CD4-positive, alpha-beta T cell treated with Interleukin-15 for 4 hours (primary cell): Measurements from ENCODE around the gene TBC1D25.

Experiments used
- DNase-seq: peaks from one replicate; pipeline ENCODE4 v3.0.0-alpha.2; 2020; ENCODE audit warnings: low spot score

Gene TBC1D25

GRCh38 chrX:48560681-48561080 is 21.2 kb downstream of the TBC1D25 start:
- no peak for DNase-seq

GRCh38 chrX:48569958-48570357 is 30.4 kb downstream of the TBC1D25 start:
- no peak for DNase-seq

GRCh38 chrX:48573690-48574269 is 34.3 kb downstream of the TBC1D25 start:
- no peak for DNase-seq

- DNase-seq, result peak; percentile 95
Measured at GRCh38 chrX:48574270-48575266, 35.1 kb downstream of the TBC1D25 start, which contains the start of gene RBM3. Gene RBM3 (plus strand): TSS chrX:48574484. CDS start chrX:48575181, 697 bp downstream.

- no peak for DNase-seq
Measured at GRCh38 chrX:48575642-48576041, 36.1 kb downstream of the TBC1D25 start.

- DNase-seq, result no peak
Measured at GRCh38 chrX:48576108-48576507, 36.6 kb downstream of the TBC1D25 start.

GRCh38 chrX:48578661-48579128 is 39.2 kb downstream of the TBC1D25 start:
- DNase-seq, result no peak

- DNase-seq, result no peak
Measured at GRCh38 chrX:48579259-48579658, 39.7 kb downstream of the TBC1D25 start.

- DNase-seq, result no peak
Measured at GRCh38 chrX:48580662-48581061, 41.1 kb downstream of the TBC1D25 start.

GRCh38 chrX:48584698-48585097 is 45.2 kb downstream of the TBC1D25 start:
- no peak for DNase-seq

- DNase-seq, result no peak
Measured at GRCh38 chrX:48589482-48590162, 50.1 kb downstream of the TBC1D25 start.

GRCh38 chrX:48590203-48591103 is 50.9 kb downstream of the TBC1D25 start:
- no peak for DNase-seq

- no peak for DNase-seq
Measured at GRCh38 chrX:48591255-48591791, 51.8 kb downstream of the TBC1D25 start.

- DNase-seq, result no peak
Measured at GRCh38 chrX:48592971-48593370, 53.5 kb downstream of the TBC1D25 start.

- no peak for DNase-seq
Measured at GRCh38 chrX:48595929-48596328, 56.4 kb downstream of the TBC1D25 start.

- peak; percentile 93 for DNase-seq
Measured at GRCh38 chrX:48597353-48598264, 58.1 kb downstream of the TBC1D25 start, which contains the start of gene WDR13. Gene WDR13 (plus strand): TSS chrX:48597492. CDS start chrX:48597997, 505 bp downstream.

GRCh38 chrX:48598614-48599013 is 59.1 kb downstream of the TBC1D25 start:
- no peak for DNase-seq

GRCh38 chrX:48599341-48599740 is 59.8 kb downstream of the TBC1D25 start:
- DNase-seq, result no peak

- no peak for DNase-seq
Measured at GRCh38 chrX:48600226-48600625, 60.7 kb downstream of the TBC1D25 start.
